Upper lobe of left lung (tissue), 6 donors: ENCODE results near the gene HS6ST2. TPM values are rescaled to one million over a fixed set of nuclear protein-coding genes. Genes with fewer than 3 reads are reported as not detected.

Experiments used
- ATAC-seq, 2 donors: fragments of 200-7000 bp; cut with Tn5 transposase; one replicate each; pipeline ENCODE4 v1.9.1; 2022; ENCODE audit warnings: mild to moderate bottlenecking in 2 of 2, moderate library complexity in 2 of 2; ENCODE audit not compliant: low FRiP score in 2 of 2
- DNase-seq, 2 donors: peaks; one replicate each; pipeline ENCODE4 v3.0.0-alpha.2; 2019 to 2020
- H3K27ac ChIP-seq, 4 donors: fragments of 200-600 bp; sonication (generic); one replicate each; pipeline ENCODE4 v1.5.1; 2016 to 2019
- H3K27me3 ChIP-seq, 4 donors: fragments of 200-600 bp; sonication (generic); one replicate each; pipeline ENCODE4 v1.5.1; 2017 to 2019
- H3K36me3 ChIP-seq, 4 donors: fragments of 200-600 bp; sonication (generic); one replicate each; pipeline ENCODE4 v1.5.1; 2016 to 2019
- H3K4me1 ChIP-seq, 4 donors: fragments of 200-600 bp; sonication (generic); one replicate each; pipeline ENCODE4 v1.5.1; 2018 to 2019
- H3K4me3 ChIP-seq, 4 donors: fragments of 200-600 bp; sonication (generic); one replicate each; pipeline ENCODE4 v1.5.1; 2017 to 2019; ENCODE audit warnings: mild to moderate bottlenecking in 2 of 4, moderate library complexity in 1 of 4
- H3K9me3 ChIP-seq, 4 donors: fragments of 200-600 bp; sonication (generic); one replicate each; pipeline ENCODE4 v1.5.1; 2018 to 2019
- EP300 ChIP-seq, 4 donors: sonication (generic); formaldehyde crosslinking; IDR thresholded peaks; one replicate each; pipeline ENCODE4 v1.5.1; 2017; ENCODE audit warnings: antibody characterized with exemption in 4 of 4, control low read depth in 2 of 4
- POLR2A ChIP-seq, 4 donors: fragments of 450-650 bp; IDR thresholded peaks; one replicate each; pipeline ENCODE4 v1.5.1; 2016 to 2017; ENCODE audit warnings: antibody characterized with exemption in 4 of 4, mild to moderate bottlenecking in 2 of 4
- POLR2AphosphoS5 ChIP-seq, 2 donors: sonication (generic); formaldehyde crosslinking; IDR thresholded peaks; one replicate each; pipeline ENCODE4 v1.5.1; 2017; ENCODE audit warnings: antibody characterized with exemption in 2 of 2
- WGBS, 2 donors: methylation state at CpG; one replicate each; pipeline ENCODE4 v1.1.5; 2017 to 2018; 5-methylcytosine and 5-hydroxymethylcytosine counted together
- total RNA-seq, 6 donors: library from RNA; depleted of rRNA in 4 of 6; stranded (reverse); fragments of >200 nt in 4 of 6; gene quantifications; one replicate each; pipeline versions ENCODE4 v1.1.0 to v1.2.1, GENCODE V29; 2016 to 2021
- TF ChIP-seq, protein P1 (sequence below), 6 experiments: fragments of 450-650 bp in 4 of 6; fragments of 200-600 bp in 2 of 6; sonication (generic) in 2 of 6; IDR thresholded peaks; one replicate each; pipeline ENCODE4 v1.5.1; 2016 to 2019; ENCODE audit warnings: antibody characterized with exemption in 6 of 6
- donor health status: DM: no; HTN: no; CAD: no; lungs with moderate emphysema.
- donor health status: DM: no; HTN: yes; CAD: no; lungs with severe emphysema.

Gene HS6ST2
- total RNA-seq, 6 donors from 2014 or later = 0.30 to 2.5 (median 1.2) TPM

GRCh38 chrX:132716006-132716405 is 242.4 kb downstream of the HS6ST2 start:
- DNase-seq = no peak
- 25 to 35% methylated on average over 3 of the region's 3 CpGs for WGBS, 2 donors
- no peak for ATAC-seq

GRCh38 chrX:132714913-132715312 is 243.5 kb downstream of the HS6ST2 start:
- H3K4me3 ChIP-seq = no peak overlapping the region
- H3K36me3 ChIP-seq = no peaks in the 10 kb centered on the region
- H3K4me1 ChIP-seq = no peaks in the 10 kb centered on the region
- DNase-seq (no peak), ATAC-seq (no peak)
- H3K27ac ChIP-seq = no peak overlapping the region
- no peaks in the 10 kb centered on the region for H3K27me3 ChIP-seq
- H3K9me3 ChIP-seq = no peaks in the 10 kb centered on the region
- TF ChIP-seq POLR2AphosphoS5 (IDR thresholded peaks at IDR 0.05) (no peak), POLR2A (IDR thresholded peaks at IDR 0.05) (no peak), EP300 (IDR thresholded peaks at IDR 0.05) (no peak)
- TF ChIP-seq, protein P1, sequence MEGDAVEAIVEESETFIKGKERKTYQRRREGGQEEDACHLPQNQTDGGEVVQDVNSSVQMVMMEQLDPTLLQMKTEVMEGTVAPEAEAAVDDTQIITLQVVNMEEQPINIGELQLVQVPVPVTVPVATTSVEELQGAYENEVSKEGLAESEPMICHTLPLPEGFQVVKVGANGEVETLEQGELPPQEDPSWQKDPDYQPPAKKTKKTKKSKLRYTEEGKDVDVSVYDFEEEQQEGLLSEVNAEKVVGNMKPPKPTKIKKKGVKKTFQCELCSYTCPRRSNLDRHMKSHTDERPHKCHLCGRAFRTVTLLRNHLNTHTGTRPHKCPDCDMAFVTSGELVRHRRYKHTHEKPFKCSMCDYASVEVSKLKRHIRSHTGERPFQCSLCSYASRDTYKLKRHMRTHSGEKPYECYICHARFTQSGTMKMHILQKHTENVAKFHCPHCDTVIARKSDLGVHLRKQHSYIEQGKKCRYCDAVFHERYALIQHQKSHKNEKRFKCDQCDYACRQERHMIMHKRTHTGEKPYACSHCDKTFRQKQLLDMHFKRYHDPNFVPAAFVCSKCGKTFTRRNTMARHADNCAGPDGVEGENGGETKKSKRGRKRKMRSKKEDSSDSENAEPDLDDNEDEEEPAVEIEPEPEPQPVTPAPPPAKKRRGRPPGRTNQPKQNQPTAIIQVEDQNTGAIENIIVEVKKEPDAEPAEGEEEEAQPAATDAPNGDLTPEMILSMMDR (IDR thresholded peaks at IDR 0.05) = no peak
- WGBS, 2 donors = 61% methylated on average over 5 of the region's 5 CpGs; no CpG with 5 or more reads in 1 of the 2 donors

More at GRCh38 chrX:132716006-132716405, 242.4 kb downstream of the HS6ST2 start:
- TF ChIP-seq POLR2AphosphoS5 (IDR thresholded peaks at IDR 0.05) = no peak
- no peak for TF ChIP-seq EP300 (IDR thresholded peaks at IDR 0.05)
- TF ChIP-seq POLR2A (IDR thresholded peaks at IDR 0.05) = no peak
- TF ChIP-seq, protein P1 (IDR thresholded peaks at IDR 0.05) = no peak
- no peak overlapping the region for H3K27ac ChIP-seq
- H3K4me1 ChIP-seq = no peaks in the 10 kb centered on the region
- no peaks in the 10 kb centered on the region for H3K9me3 ChIP-seq
- no peak overlapping the region for H3K4me3 ChIP-seq
- no peaks in the 10 kb centered on the region for H3K27me3 ChIP-seq
- no peaks in the 10 kb centered on the region for H3K36me3 ChIP-seq

- Histone ChIP-seq H3K27me3 (no peaks in the 10 kb centered on the region), H3K9me3 (no peaks in the 10 kb centered on the region), H3K36me3 (no peaks in the 10 kb centered on the region), H3K27ac (no peak overlapping the region), H3K4me3 (no peak overlapping the region), H3K4me1 (no peaks in the 10 kb centered on the region)
- ATAC-seq = no peak
- no peak for TF ChIP-seq POLR2AphosphoS5 (IDR thresholded peaks at IDR 0.05)
- no peak for TF ChIP-seq POLR2A (IDR thresholded peaks at IDR 0.05)
- TF ChIP-seq EP300 (IDR thresholded peaks at IDR 0.05) = no peak
- TF ChIP-seq, protein P1 (IDR thresholded peaks at IDR 0.05) = no peak
- DNase-seq = no peak
Measured at GRCh38 chrX:132712350-132712749, 246.1 kb downstream of the HS6ST2 start.

DNA sequence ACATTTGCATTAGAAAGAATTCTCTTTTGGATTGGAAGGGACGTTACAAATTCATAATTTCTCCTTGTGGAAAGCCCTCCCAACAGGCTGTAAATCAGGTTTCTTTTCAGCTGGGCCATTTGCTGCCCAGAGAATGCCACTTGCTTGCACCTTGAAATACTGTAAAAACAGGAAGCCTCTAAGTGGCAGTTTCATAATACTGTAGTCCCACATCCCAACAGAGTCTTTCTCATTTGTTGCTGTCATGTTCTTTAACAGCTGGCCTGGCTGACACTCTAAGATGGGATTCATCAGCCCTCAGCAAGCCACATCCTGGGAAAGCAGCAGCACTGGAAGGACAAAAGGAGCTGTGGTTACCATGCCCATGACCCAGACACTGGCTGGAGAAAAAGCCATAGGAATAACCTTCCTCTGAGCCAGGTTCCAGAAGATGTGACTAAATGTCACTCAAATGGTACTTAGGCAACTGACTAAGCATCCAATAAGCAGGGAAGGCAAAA is 247.7 kb downstream of the HS6ST2 start:
- no peaks in the 10 kb centered on the region for H3K27me3 ChIP-seq
- no peak for TF ChIP-seq POLR2AphosphoS5 (IDR thresholded peaks at IDR 0.05)
- TF ChIP-seq EP300 (IDR thresholded peaks at IDR 0.05) = no peak
- H3K27ac ChIP-seq = no peak overlapping the region
- no peaks in the 10 kb centered on the region for H3K4me1 ChIP-seq
- DNase-seq = no peak
- H3K9me3 ChIP-seq = no peaks in the 10 kb centered on the region
- H3K36me3 ChIP-seq = no peaks in the 10 kb centered on the region
- H3K4me3 ChIP-seq = no peak overlapping the region
- no peak for ATAC-seq
- 25 to 32% methylated on average over 1 of the region's 1 CpG for WGBS, 2 donors

- no peaks in the 10 kb centered on the region for H3K27me3 ChIP-seq
Measured at GRCh38 chrX:132708529-132708928, 249.9 kb downstream of the HS6ST2 start.

More at GRCh38 chrX:132708529-132708928, 249.9 kb downstream of the HS6ST2 start:
- no peaks in the 10 kb centered on the region for H3K36me3 ChIP-seq
- H3K4me3 ChIP-seq = no peak overlapping the region
- no peak overlapping the region for H3K27ac ChIP-seq
- H3K9me3 ChIP-seq = no peaks in the 10 kb centered on the region
- ATAC-seq (no peak), DNase-seq (no peak)
- H3K4me1 ChIP-seq = no peaks in the 10 kb centered on the region
- TF ChIP-seq POLR2AphosphoS5 (IDR thresholded peaks at IDR 0.05) (no peak), POLR2A (IDR thresholded peaks at IDR 0.05) (no peak), EP300 (IDR thresholded peaks at IDR 0.05) (no peak)
- TF ChIP-seq, protein P1 (IDR thresholded peaks at IDR 0.05) = no peak
